Naive B cell (primary cell): Measurements from ENCODE around the gene CIC. TPM values are rescaled to one million over a fixed set of nuclear protein-coding genes. Genes with fewer than 3 reads are reported as not detected.

Experiments
- ATAC-seq, 2 donors: fragments of 150-1000 bp; cut with Tn5 transposase; 2 replicates each; pipeline ENCODE4 v1.10.0; 2021; ENCODE audit warnings: low read depth in 2 of 2, mild to moderate bottlenecking in 2 of 2, moderate library complexity in 2 of 2
- DNase-seq: peaks from one replicate; pipeline ENCODE4 v3.0.0; 2022
- H3K27ac Mint-ChIP-seq, 6 donors: one replicate each; pipeline ENCODE4 v1.8.0; 2020 to 2022; ENCODE audit warnings: mild to moderate bottlenecking in 6 of 6, mixed read lengths in 6 of 6, moderate library complexity in 5 of 6, inconsistent platforms in 2 of 6
- H3K27me3 Mint-ChIP-seq, 3 donors: one replicate each; pipeline ENCODE4 v1.8.0; 2021 to 2022; ENCODE audit warnings: mixed read lengths in 3 of 3, mild to moderate bottlenecking in 1 of 3
- H3K36me3 Mint-ChIP-seq, 2 donors: one replicate each; pipeline ENCODE4 v1.8.0; 2020 to 2022; ENCODE audit warnings: mixed read lengths in 2 of 2, inconsistent platforms in 1 of 2, mild to moderate bottlenecking in 1 of 2
- H3K4me1 Mint-ChIP-seq, 3 donors: one replicate each; pipeline ENCODE4 v1.8.0; 2020 to 2022; ENCODE audit warnings: mixed read lengths in 3 of 3, inconsistent platforms in 1 of 3, mild to moderate bottlenecking in 1 of 3, moderate library complexity in 1 of 3
- H3K4me3 Mint-ChIP-seq, 8 donors: one replicate each; pipeline ENCODE4 v1.8.0; 2020 to 2022; ENCODE audit warnings: mild to moderate bottlenecking in 8 of 8, mixed read lengths in 8 of 8, moderate library complexity in 8 of 8, inconsistent platforms in 2 of 8
- H3K9me3 Mint-ChIP-seq, 7 donors: one replicate each; pipeline ENCODE4 v1.8.0; 2020 to 2022; ENCODE audit warnings: mixed read lengths in 7 of 7, mild to moderate bottlenecking in 5 of 7, inconsistent platforms in 2 of 7, moderate library complexity in 1 of 7
- polyA plus RNA-seq, 6 donors: library from polyadenylated mRNA; unstranded; fragments of 300-500 nt; fragmentation: Illumina TruSeq; gene quantifications; one replicate each; pipeline ENCODE4 v1.2.3, GENCODE V29; 2021; ENCODE audit warnings: low read depth in 6 of 6

The CIC gene
- polyA plus RNA-seq, 6 donors from 2014 or later = 0.05 to 5.3 (median 2.1) TPM

- H3K4me1 Mint-ChIP-seq = peaks cover 25 to 33% (median 31%) of the 10 kb centered on the region in 3 donors
- peak overlapping the region in 3 of 8 donors; percentile 61 to 79 (median 62) for H3K4me3 Mint-ChIP-seq
- ATAC-seq (no peak), DNase-seq (no peak)
- H3K36me3 Mint-ChIP-seq = peaks cover 0 to 10% of the 10 kb centered on the region in 2 donors
- H3K9me3 Mint-ChIP-seq = no peaks in the 10 kb centered on the region
- peak overlapping the region in 3 of 6 donors; percentile 33 to 90 (median 47) for H3K27ac Mint-ChIP-seq
- H3K27me3 Mint-ChIP-seq = no peaks in the 10 kb centered on the region
Observed at GRCh38 chr19:42287017-42287826, 18.2 kb downstream of the CIC start.

GRCh38 chr19:42287827-42288107, 18.7 kb downstream of the CIC start:
- no peak overlapping the region for H3K4me3 Mint-ChIP-seq
- no peak for ATAC-seq

GRCh38 chr19:42288387-42288786, 19.3 kb downstream of the CIC start:
- no peak overlapping the region for H3K4me3 Mint-ChIP-seq

More at GRCh38 chr19:42287827-42288107, 18.7 kb downstream of the CIC start:
- H3K27ac Mint-ChIP-seq = peak overlapping the region in 1 of 6 donors; percentile 22
- peaks cover 0 to 10% of the 10 kb centered on the region in 2 donors for H3K36me3 Mint-ChIP-seq
- no peak for DNase-seq
- no peaks in the 10 kb centered on the region for H3K27me3 Mint-ChIP-seq
- no peaks in the 10 kb centered on the region for H3K9me3 Mint-ChIP-seq
- H3K4me1 Mint-ChIP-seq = peaks cover 21 to 28% (median 27%) of the 10 kb centered on the region in 3 donors

GRCh38 chr19:42288881-42289555, 20.0 kb downstream of the CIC start:
- ATAC-seq = no peak

More at GRCh38 chr19:42288387-42288786, 19.3 kb downstream of the CIC start:
- Mint-ChIP-seq H3K27me3 (no peaks in the 10 kb centered on the region), H3K4me1 (peaks cover 21 to 33% (median 30%) of the 10 kb centered on the region in 3 donors), H3K9me3 (no peaks in the 10 kb centered on the region), H3K36me3 (peaks cover 0 to 15% of the 10 kb centered on the region in 2 donors), H3K27ac (peak overlapping the region in 3 of 6 donors; percentile 60 to 91 (median 81))
- DNase-seq = no peak
- ATAC-seq = no peak

GRCh38 chr19:42289556-42290041, 20.5 kb downstream of the CIC start:
- no peak overlapping the region for H3K4me3 Mint-ChIP-seq
- peaks cover 0 to 23% of the 10 kb centered on the region in 2 donors for H3K36me3 Mint-ChIP-seq
- no peak for ATAC-seq
- no peaks in the 10 kb centered on the region for H3K27me3 Mint-ChIP-seq
- peaks cover 21 to 32% (median 30%) of the 10 kb centered on the region in 3 donors for H3K4me1 Mint-ChIP-seq
- no peaks in the 10 kb centered on the region for H3K9me3 Mint-ChIP-seq
- peak overlapping the region in 1 of 6 donors; percentile 22 for H3K27ac Mint-ChIP-seq
- DNase-seq = no peak

More at GRCh38 chr19:42288881-42289555, 20.0 kb downstream of the CIC start:
- H3K27me3 Mint-ChIP-seq = no peaks in the 10 kb centered on the region
- no peak overlapping the region for H3K4me3 Mint-ChIP-seq
- no peak for DNase-seq
- H3K27ac Mint-ChIP-seq = peak overlapping the region in 2 of 6 donors; percentile 22 to 70
- peaks cover 21 to 34% (median 30%) of the 10 kb centered on the region in 3 donors for H3K4me1 Mint-ChIP-seq
- no peaks in the 10 kb centered on the region for H3K9me3 Mint-ChIP-seq
- peaks cover 0 to 21% of the 10 kb centered on the region in 2 donors for H3K36me3 Mint-ChIP-seq

GRCh38 chr19:42290136-42290522, 21.1 kb downstream of the CIC start:
- Mint-ChIP-seq H3K9me3 (no peaks in the 10 kb centered on the region), H3K4me1 (peaks cover 15 to 27% (median 24%) of the 10 kb centered on the region in 3 donors), H3K27ac (no peak overlapping the region), H3K36me3 (peaks cover 0 to 23% of the 10 kb centered on the region in 2 donors), H3K27me3 (no peaks in the 10 kb centered on the region), H3K4me3 (no peak overlapping the region)
- no peak for ATAC-seq
- no peak for DNase-seq

GRCh38 chr19:42290523-42291434, 21.7 kb downstream of the CIC start:
- Mint-ChIP-seq H3K4me3 (no peak overlapping the region), H3K27me3 (no peaks in the 10 kb centered on the region), H3K27ac (peak overlapping the region in 4 of 6 donors; percentile 12 to 75 (median 36)), H3K4me1 (peaks cover 12 to 21% (median 18%) of the 10 kb centered on the region in 3 donors), H3K9me3 (no peaks in the 10 kb centered on the region), H3K36me3 (peaks cover 0 to 23% of the 10 kb centered on the region in 2 donors)
- ATAC-seq (peak; percentile 83 to 84), DNase-seq (peak; percentile 70)

GRCh38 chr19:42291435-42291810, 22.4 kb downstream of the CIC start:
- no peak overlapping the region for H3K4me3 Mint-ChIP-seq
- no peaks in the 10 kb centered on the region for H3K9me3 Mint-ChIP-seq
- peak overlapping the region in 2 of 6 donors; percentile 50 to 75 for H3K27ac Mint-ChIP-seq
- DNase-seq (no peak), ATAC-seq (no peak)
- H3K36me3 Mint-ChIP-seq = peaks cover 0 to 23% of the 10 kb centered on the region in 2 donors
- peaks cover 10 to 20% (median 15%) of the 10 kb centered on the region in 3 donors for H3K4me1 Mint-ChIP-seq
- H3K27me3 Mint-ChIP-seq = no peaks in the 10 kb centered on the region

GRCh38 chr19:42292042-42292960, 23.2 kb downstream of the CIC start:
- H3K27ac Mint-ChIP-seq = peak overlapping the region in 2 of 6 donors; percentile 50 to 54
- no peak overlapping the region for H3K4me3 Mint-ChIP-seq
- H3K4me1 Mint-ChIP-seq = peaks cover 12 to 19% (median 15%) of the 10 kb centered on the region in 3 donors
- peaks cover 0 to 23% of the 10 kb centered on the region in 2 donors for H3K36me3 Mint-ChIP-seq
- no peaks in the 10 kb centered on the region for H3K27me3 Mint-ChIP-seq
- DNase-seq (no peak), ATAC-seq (no peak)
- no peaks in the 10 kb centered on the region for H3K9me3 Mint-ChIP-seq

- Mint-ChIP-seq H3K27me3 (no peaks in the 10 kb centered on the region), H3K4me3 (no peak overlapping the region), H3K9me3 (no peaks in the 10 kb centered on the region), H3K4me1 (peaks cover 12 to 19% (median 15%) of the 10 kb centered on the region in 3 donors), H3K27ac (peak overlapping the region in 1 of 6 donors; percentile 93), H3K36me3 (peaks cover 0 to 23% of the 10 kb centered on the region in 2 donors)
- DNase-seq (no peak), ATAC-seq (no peak)
Observed at GRCh38 chr19:42292963-42293362, 23.9 kb downstream of the CIC start.

- Mint-ChIP-seq H3K36me3 (peaks cover 0 to 23% of the 10 kb centered on the region in 2 donors), H3K27ac (peak overlapping the region in 1 of 6 donors; percentile 62), H3K4me3 (no peak overlapping the region), H3K4me1 (peaks cover 12 to 19% (median 15%) of the 10 kb centered on the region in 3 donors), H3K9me3 (no peaks in the 10 kb centered on the region), H3K27me3 (no peaks in the 10 kb centered on the region)
- no peak for DNase-seq
- no peak for ATAC-seq
Observed at GRCh38 chr19:42293540-42293939, 24.5 kb downstream of the CIC start.

GRCh38 chr19:42293948-42294347, 24.9 kb downstream of the CIC start:
- no peaks in the 10 kb centered on the region for H3K9me3 Mint-ChIP-seq
- H3K36me3 Mint-ChIP-seq = peaks cover 0 to 23% of the 10 kb centered on the region in 2 donors
- H3K27me3 Mint-ChIP-seq = no peaks in the 10 kb centered on the region
- no peak for DNase-seq
- peak overlapping the region in 2 of 6 donors; percentile 22 to 62 for H3K27ac Mint-ChIP-seq
- peaks cover 12 to 19% (median 15%) of the 10 kb centered on the region in 3 donors for H3K4me1 Mint-ChIP-seq
- no peak overlapping the region for H3K4me3 Mint-ChIP-seq
- ATAC-seq = no peak
